NCI-H510A treated with DMSO at 0.1 percent for 48 hours (cell line): Measurements from ENCODE around the gene CASK.
"Not testable (repeated sequence)": the region's sequence is repeated elsewhere in the genome, so short reads cannot be mapped to it uniquely, and the experiment has no call there.

ENCODE experiments used
- DNase-seq: peaks from one replicate; lab custom pipeline; 2025; lab: John Stamatoyannopoulos, UW

CASK gene

GRCh38 chrX:41689711-41690110 is 233.6 kb downstream of the CASK start:
- DNase-seq, result no peak

- DNase-seq, result no peak
Observed at GRCh38 chrX:41688835-41689234, 234.5 kb downstream of the CASK start, which contains the start of gene GPR34. Gene GPR34 (plus strand): TSS chrX:41688973. CDS start chrX:41695634, 6,661 bp downstream.

DNA sequence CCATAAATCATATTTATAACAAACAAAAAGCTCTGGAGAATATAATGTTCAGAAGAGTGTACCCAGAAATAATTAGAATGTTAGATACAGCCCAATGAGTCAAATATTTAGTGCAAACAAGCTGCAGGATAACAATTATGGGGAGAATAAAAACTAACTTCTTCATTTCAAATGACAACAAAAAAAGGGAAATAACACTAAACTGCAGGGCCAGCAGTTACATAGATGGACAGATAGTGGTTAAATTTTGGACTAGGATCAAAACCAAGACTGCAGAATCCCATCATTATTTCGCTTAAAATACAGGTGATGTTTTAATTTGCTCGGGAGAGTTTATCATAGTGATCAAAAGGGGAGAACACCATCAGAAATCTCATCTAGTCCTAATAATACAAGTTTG is 235.2 kb downstream of the CASK start:
- no peak for DNase-seq

DNA sequence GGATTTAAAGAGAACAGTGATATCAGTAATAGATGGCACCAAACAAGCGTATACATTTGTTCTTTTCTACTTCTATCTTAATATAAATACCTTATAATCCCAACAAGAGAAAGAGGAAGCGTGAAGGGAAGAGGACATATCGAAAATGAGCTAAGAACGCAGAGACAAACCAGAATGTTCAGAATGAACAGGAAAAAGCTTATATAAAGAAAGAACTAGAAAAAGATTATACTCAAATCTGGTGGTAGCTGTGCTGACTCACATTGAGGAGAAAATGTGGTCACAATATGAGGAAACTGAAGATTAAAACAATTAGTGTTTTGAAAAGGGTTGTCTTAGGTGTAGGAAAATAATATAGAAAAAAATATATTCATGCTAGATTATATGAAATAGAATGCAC is 236.6 kb downstream of the CASK start:
- DNase-seq, result no peak

DNA sequence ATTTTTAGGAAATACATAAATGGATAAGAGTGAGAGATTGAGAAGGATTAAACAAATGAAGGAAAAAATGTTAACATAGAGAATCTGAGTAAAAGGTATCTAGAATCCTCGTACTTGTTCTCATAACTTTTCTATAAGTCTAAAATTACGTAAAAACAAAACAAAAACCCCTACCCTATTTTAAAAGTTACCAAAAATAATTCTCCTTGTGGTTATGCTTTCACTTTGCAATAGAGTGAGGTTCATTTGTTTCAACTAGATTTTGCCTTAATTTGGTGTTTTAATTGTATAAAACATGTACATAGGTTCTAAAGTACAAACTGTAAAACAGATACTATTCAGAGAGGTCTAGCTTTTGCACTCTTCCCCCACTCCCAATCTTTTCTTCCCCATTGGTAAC is 238.4 kb downstream of the CASK start:
- DNase-seq, result no peak

GRCh38 chrX:41684138-41684537 is 239.2 kb downstream of the CASK start:
- DNase-seq, result no peak

DNA sequence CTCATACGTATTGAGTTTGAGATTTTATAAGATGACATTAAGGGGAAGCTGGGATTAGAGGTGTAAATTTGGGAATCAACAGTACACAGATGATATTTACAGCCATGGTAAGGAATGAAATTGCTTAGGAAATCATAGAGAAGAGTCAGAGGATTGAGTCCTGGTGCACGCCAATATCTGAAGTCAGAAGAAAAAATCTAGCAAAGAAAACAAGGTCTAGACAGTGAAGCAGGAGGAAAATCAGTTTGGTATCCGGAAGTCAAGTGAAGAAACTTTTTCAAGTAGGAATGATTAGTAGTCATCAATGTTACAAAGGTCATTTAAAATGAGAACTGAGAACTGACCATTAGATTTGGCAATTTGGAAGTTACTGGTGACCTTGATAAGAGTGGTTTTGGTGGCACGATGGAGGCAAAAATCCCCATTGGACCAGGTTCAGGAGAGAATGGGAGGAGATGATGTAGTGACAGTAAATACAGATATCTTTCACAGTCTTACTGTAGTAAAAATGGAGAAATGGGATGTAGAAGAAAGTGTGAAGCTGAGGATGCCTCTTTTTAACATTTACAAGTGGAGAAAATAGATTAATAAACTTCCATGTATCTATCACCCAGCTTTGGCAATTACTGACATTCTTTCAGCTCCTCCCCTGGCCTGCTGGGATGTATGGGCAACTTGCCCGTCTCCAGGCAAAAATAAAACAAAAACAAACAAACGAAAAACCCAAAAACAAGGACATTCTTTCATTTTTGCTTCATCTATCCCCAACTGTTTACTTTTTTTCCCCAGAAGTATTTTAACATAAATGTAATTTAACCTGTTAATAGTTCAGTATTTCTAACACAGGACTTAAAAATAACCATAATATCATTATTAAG is 245.9 kb downstream of the CASK start:
- DNase-seq, result no peak

- not testable (repeated sequence) for DNase-seq
Observed at GRCh38 chrX:41676361-41676760, 247.0 kb downstream of the CASK start.

DNA sequence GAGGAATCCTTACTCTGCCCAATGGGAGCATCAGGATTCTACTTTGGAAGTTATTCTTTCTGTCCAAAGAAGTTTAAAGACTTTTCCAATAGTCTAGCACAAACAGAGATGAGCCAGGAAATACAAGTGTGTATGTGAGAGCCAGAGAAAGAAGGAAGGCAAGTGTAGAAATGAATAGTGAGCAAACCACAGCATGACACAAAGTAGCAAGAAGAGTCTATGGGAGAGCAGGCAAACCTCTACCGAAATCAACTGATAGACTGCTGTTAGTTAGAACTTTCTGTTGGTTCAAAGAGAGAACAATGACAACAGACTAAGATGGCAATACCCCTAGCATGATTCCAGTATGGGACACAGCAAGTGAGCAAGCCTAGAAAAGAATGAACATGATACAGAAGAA is 250.7 kb downstream of the CASK start:
- no peak for DNase-seq

GRCh38 chrX:41671082-41671481 is 252.3 kb downstream of the CASK start:
- DNase-seq, result no peak

GRCh38 chrX:41670112-41670511 is 253.2 kb downstream of the CASK start:
- DNase-seq, result no peak

DNA sequence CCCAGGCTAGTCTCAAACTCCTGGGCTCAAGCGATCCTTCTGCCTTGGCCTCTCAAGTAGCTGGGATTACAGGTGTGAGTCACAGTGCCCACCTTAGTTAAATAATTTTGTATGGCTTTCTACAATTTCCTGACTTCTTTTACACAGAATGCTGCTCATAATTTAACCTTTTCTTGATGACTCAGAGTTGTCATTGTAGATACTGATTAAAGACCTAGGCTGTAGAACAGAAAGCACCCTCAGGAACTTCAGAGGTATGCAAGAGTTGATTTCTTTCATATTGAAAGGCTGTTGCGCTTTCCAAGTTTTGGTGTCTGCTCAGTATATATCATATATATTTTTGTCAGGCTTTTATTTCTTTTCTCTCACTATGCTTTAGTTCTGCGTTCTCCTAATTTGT is 255.7 kb downstream of the CASK start:
- no peak for DNase-seq

- no peak for DNase-seq
Observed at GRCh38 chrX:41666251-41666650, 257.1 kb downstream of the CASK start.

GRCh38 chrX:41665686-41666085 is 257.7 kb downstream of the CASK start:
- DNase-seq, result no peak

GRCh38 chrX:41664908-41665307 is 258.4 kb downstream of the CASK start:
- DNase-seq, result no peak

DNA sequence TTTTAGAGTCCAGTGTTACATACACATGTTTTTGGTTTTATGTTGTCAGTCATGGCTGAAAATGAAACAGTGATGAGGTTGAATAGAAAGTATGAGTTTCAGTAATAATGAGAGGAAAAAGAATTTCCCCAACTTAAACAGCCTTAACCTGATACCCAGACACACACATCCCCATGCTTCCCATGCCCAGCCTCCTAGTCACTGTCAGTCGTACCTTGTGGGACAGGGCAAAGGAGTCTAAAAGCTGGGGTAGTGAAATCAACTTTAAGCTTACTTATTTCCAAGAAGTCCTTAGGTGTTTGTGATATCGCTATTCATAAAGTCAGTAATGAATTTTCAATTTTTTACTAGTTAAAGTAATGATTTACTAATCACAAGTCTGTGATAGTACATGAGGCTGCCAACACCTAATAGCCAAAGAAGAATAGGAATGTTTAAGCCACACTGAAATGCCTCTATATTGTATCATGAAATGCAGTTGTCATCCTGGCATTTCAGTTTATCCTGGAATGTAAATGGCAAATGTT is 258.9 kb downstream of the CASK start:
- no peak for DNase-seq

DNA sequence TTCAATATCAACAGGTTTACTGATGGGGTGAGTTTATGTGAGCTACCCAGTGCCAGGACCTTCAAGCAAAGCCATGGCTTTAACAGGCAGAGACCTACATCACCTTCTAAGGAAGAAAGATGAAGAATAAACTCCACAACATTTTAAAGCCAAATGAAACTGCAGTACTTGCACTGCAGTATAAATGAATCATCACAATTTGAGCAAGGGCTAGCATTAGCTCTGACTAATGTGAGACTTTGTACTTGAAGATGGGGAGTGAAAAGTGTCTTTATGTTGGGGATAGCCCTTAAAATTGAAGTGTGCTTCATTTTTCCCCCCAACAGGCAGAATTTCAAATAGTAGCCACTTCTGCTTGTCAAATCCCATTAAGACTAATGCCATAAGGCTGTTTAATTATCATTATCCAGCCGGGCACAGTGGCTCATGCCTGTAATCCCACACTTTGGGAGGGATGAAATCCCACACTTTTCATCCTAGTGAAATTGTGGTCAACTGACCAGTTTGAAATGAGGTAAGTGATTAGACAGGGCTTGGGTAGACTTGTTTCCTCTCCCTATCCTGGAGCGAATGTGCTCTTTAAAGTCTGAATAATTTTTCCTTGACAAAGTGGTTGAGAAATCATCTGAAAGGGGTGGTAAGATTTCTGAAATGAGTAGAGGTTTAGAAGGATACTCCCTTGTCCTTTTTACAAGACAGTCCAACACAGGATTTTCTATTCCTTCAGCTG is 261.8 kb downstream of the CASK start:
- no peak for DNase-seq

- no peak for DNase-seq
Observed at GRCh38 chrX:41655631-41656030, 267.7 kb downstream of the CASK start.

DNA sequence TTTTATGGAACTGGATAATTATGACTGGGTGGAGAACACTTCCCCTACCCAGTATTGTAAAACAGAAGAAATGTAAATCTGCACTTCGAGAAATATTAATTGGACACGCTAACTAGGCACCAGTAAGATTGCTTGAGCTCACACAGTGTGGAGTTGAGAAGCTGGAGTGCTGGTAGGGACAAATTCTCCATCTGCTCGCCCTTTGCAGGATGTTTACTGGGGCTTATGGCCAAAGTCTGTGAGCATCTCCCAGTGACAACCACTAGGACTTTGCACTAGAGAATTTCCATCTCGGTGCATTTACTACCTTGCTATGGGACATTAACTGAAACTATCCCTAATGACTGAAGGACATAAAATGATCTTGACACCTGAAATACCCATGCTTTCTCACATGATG is 268.3 kb downstream of the CASK start:
- DNase-seq, result no peak

GRCh38 chrX:41653125-41653524 is 270.2 kb downstream of the CASK start:
- DNase-seq, result no peak

GRCh38 chrX:41646201-41646600 is 277.2 kb downstream of the CASK start:
- not testable (repeated sequence) for DNase-seq

DNA sequence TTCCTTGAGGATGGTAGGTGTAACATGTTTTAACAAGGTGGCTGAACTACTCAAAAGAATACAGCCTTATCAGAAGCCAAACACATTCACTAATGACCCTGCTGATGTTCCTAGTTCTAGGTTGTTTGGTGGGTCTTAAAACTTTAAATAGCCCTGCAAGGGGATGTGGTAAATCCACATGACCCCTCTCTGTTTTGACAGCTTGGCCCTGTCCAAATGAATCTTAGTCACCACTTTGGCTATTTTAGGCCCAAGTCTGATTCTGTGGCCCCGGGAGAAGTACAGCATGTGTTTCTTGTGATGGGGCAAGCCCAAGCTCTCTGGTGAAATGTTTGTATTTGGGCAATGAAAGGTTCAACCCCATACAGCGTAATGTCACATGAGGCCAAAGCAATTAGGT is 289.1 kb downstream of the CASK start:
- DNase-seq, result no peak

GRCh38 chrX:41630091-41630490 is 293.3 kb downstream of the CASK start:
- DNase-seq, result no peak
